Measurements from ENCODE around the gene ZBTB5.

DNA sequence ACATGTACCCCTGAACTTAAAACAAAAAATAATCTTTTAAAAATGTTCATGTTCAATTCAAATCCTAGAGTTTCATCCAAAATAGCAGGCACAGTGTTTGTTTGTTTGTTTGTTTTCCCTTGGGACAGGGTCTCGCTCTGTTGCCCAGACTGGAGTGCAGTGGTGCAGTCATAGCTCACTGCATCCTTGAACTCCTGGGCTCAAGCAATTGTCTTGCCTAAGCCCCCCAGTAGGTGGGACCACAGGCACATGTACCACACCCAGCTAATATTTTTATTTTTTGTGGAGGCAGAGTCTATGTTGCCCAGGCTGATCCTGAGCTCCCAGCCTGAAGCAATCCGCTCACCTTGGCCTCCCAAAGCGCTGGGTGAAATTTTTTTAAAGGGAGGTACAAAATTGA lies 15.5 kb upstream of the ZBTB5 start:
- TF ChIP-seq, protein P1, sequence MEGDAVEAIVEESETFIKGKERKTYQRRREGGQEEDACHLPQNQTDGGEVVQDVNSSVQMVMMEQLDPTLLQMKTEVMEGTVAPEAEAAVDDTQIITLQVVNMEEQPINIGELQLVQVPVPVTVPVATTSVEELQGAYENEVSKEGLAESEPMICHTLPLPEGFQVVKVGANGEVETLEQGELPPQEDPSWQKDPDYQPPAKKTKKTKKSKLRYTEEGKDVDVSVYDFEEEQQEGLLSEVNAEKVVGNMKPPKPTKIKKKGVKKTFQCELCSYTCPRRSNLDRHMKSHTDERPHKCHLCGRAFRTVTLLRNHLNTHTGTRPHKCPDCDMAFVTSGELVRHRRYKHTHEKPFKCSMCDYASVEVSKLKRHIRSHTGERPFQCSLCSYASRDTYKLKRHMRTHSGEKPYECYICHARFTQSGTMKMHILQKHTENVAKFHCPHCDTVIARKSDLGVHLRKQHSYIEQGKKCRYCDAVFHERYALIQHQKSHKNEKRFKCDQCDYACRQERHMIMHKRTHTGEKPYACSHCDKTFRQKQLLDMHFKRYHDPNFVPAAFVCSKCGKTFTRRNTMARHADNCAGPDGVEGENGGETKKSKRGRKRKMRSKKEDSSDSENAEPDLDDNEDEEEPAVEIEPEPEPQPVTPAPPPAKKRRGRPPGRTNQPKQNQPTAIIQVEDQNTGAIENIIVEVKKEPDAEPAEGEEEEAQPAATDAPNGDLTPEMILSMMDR (IDR thresholded peaks at IDR 0.05), result no peak
- no peak for TF ChIP-seq POLR2A (IDR thresholded peaks at IDR 0.05)

Measured in ovary (tissue), 3 donors.